Ovary (tissue), 3 donors: ENCODE measurements around the gene DYDC2.

Experiments
- EP300 ChIP-seq: sonication (generic); formaldehyde crosslinking; IDR thresholded peaks from one replicate; pipeline ENCODE4 v1.6.1; 2017; ENCODE audit warnings: antibody characterized with exemption
- TF ChIP-seq, protein P1 (sequence below), 3 donors: fragments of 450-650 bp in 2 of 3; fragments of 200-600 bp in 1 of 3; IDR thresholded peaks; one replicate each; pipeline versions ENCODE4 v1.5.1 to v1.8.0; 2016 to 2022; ENCODE audit warnings: antibody characterized with exemption in 3 of 3, mild to moderate bottlenecking in 1 of 3
- donor health status: DM: no; HTN: no; CAD: no.

DNA sequence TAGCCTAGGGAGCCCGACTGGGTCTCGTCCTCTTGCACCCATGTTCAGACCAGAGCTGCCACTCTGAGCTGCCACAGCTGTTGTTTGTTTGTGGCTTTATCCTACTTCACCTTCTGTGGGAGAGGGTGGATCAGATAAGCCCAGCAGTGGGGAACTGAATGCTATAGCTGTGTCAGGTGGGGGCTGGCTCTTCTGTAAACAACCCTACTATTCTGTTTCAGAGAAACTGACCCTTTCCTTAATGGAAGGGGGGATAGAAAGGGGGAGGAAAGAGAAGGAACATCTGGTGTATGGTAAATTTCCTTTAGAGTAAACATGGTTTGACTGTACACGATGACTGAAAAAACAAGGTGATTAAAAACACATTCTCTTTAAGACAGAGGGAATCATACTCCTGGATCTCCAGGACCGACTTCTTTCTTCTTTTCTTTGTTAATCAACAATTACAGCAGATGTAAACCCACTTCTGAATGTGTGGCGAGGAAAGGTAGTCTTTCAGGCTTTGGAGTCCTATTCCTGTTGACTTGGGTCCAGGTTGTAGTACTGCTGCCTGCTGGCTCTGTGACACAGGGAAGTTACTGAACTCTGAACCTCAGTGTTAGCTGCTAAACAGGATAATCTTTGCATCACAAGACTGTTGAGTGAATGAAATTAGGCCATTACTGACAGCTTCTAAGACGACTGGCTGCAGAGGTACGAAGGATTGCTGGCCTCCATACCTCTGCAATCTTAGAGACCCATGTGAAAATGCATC is 57.7 kb downstream of the DYDC2 start:
- no peak for TF ChIP-seq EP300
- TF ChIP-seq, protein P1, sequence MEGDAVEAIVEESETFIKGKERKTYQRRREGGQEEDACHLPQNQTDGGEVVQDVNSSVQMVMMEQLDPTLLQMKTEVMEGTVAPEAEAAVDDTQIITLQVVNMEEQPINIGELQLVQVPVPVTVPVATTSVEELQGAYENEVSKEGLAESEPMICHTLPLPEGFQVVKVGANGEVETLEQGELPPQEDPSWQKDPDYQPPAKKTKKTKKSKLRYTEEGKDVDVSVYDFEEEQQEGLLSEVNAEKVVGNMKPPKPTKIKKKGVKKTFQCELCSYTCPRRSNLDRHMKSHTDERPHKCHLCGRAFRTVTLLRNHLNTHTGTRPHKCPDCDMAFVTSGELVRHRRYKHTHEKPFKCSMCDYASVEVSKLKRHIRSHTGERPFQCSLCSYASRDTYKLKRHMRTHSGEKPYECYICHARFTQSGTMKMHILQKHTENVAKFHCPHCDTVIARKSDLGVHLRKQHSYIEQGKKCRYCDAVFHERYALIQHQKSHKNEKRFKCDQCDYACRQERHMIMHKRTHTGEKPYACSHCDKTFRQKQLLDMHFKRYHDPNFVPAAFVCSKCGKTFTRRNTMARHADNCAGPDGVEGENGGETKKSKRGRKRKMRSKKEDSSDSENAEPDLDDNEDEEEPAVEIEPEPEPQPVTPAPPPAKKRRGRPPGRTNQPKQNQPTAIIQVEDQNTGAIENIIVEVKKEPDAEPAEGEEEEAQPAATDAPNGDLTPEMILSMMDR (IDR thresholded peaks at IDR 0.05) = no peak
